ENCODE results near the gene NOS3. TPM values are rescaled to one million over a fixed set of nuclear protein-coding genes. Genes with fewer than 3 reads are reported as not detected.

NOS3 gene
- total RNA-seq, 2 donors from 2014 or later = 2.7 to 5.4 TPM

- ATAC-seq = peak; percentile 55
- intact Hi-C loops (cut with DNase I, micrococcal nuclease) = no loop called here
Measured at GRCh38 chr7:150992833-150993302, 2.1 kb downstream of the NOS3 start.

GRCh38 chr7:150993511-150993910 lies 2.7 kb downstream of the NOS3 start:
- no peak for ATAC-seq
- intact Hi-C loops (cut with DNase I, micrococcal nuclease) = no loop called here
- no peak for DNase-seq

More at GRCh38 chr7:150992833-150993302, 2.1 kb downstream of the NOS3 start:
- no peak for DNase-seq

- intact Hi-C loops (cut with DNase I, micrococcal nuclease) = no loop called here
- ATAC-seq = peak; percentile 58
Measured at GRCh38 chr7:150994141-150994837, 3.5 kb downstream of the NOS3 start.

GRCh38 chr7:150994838-150995510 lies 4.2 kb downstream of the NOS3 start:
- intact Hi-C loops (cut with DNase I, micrococcal nuclease) = no loop called here
- DNase-seq = no peak
- no peak for ATAC-seq

More at GRCh38 chr7:150994141-150994837, 3.5 kb downstream of the NOS3 start:
- DNase-seq = no peak

- intact Hi-C loops (cut with DNase I, micrococcal nuclease) = no loop called here
- no peak for DNase-seq
Measured at GRCh38 chr7:150996376-150997074, 5.7 kb downstream of the NOS3 start.

DNA sequence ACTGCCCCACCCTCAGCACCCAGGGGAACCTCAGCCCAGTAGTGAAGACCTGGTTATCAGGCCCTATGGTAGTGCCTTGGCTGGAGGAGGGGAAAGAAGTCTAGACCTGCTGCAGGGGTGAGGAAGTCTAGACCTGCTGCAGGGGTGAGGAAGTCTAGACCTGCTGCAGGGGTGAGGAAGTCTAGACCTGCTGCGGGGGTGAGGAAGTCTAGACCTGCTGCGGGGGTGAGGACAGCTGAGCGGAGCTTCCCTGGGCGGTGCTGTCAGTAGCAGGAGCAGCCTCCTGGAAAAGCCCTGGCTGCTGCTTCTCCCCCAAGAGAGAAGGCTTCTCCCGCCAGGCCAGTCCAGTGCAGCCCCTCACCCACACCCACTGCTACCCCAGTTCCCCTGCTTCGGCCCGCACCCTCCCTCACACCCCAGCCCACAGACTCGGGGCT lies 6.3 kb downstream of the NOS3 start:
- ATAC-seq = no peak
- intact Hi-C loops (cut with DNase I, micrococcal nuclease) = no loop called here
- no peak for DNase-seq

More at GRCh38 chr7:150996376-150997074, 5.7 kb downstream of the NOS3 start:
- no peak for ATAC-seq

- intact Hi-C loops (cut with DNase I, micrococcal nuclease) = no loop called here
- DNase-seq = no peak
- ATAC-seq = no peak
Measured at GRCh38 chr7:150997817-150998216, 7.0 kb downstream of the NOS3 start.

DNA sequence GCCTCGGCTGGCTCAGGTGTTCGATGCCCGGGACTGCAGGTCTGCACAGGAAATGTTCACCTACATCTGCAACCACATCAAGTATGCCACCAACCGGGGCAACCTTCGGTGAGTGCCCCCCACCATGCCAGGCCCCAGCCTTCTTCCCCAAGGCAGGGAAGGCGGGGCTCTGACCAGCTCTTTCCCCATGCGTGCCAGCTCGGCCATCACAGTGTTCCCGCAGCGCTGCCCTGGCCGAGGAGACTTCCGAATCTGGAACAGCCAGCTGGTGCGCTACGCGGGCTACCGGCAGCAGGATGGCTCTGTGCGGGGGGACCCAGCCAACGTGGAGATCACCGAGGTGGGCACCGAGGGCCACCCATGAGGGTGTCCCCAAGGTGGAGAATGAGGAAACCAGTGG lies 7.5 kb downstream of the NOS3 start:
- no peak for DNase-seq
- no peak for ATAC-seq
- intact Hi-C loops (cut with DNase I, micrococcal nuclease) = no loop called here

DNA sequence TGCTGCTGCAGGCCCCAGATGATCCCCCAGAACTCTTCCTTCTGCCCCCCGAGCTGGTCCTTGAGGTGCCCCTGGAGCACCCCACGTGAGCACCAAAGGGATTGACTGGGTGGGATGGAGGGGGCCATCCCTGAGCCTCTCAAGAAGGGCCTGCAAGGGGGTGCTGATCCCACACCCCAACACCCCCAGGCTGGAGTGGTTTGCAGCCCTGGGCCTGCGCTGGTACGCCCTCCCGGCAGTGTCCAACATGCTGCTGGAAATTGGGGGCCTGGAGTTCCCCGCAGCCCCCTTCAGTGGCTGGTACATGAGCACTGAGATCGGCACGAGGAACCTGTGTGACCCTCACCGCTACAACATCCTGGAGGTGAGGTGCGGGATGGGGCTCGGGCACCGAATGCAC lies 8.2 kb downstream of the NOS3 start:
- DNase-seq (no peak), ATAC-seq (no peak)
- intact Hi-C loops (cut with DNase I, micrococcal nuclease) = no loop called here

DNA sequence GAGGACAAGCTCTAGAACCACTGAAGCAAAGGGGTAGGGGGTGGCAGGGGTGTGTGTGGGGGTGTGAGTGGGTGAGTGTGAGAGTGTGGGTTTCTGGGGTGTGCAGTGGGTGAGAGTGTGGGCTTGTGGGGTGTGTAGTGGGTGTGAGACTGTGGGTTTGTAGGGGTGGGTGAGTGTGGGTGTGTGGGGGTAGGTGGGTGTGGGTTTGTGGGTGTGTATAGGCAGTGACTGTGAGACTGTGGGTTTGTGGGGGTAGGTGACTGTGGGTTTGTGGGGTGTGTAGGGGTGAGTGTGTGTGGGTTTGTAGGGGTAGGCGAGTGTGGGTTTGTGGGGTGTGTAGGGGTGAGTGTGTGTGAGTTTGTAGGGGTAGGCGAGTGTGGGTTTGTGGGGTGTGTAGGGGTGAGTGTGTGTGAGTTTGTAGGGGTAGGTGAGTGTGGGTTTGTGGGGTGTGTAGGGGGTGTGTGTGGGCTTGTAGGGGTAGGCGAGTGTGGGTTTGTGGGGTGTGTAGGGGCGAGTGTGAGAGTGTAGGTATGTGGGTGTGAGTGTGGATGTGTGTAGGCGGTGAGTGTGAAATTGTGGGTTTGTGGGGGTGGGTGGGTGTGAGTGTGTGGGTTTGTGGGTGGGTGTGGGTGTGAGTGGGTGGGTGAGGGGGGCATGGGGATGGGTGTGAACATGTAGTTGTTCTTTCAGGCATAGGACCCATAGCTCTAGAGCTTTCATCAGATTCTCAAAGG lies 8.8 kb downstream of the NOS3 start:
- no peak for DNase-seq
- no peak for ATAC-seq
- intact Hi-C loops (cut with DNase I, micrococcal nuclease) = no loop called here

DNA sequence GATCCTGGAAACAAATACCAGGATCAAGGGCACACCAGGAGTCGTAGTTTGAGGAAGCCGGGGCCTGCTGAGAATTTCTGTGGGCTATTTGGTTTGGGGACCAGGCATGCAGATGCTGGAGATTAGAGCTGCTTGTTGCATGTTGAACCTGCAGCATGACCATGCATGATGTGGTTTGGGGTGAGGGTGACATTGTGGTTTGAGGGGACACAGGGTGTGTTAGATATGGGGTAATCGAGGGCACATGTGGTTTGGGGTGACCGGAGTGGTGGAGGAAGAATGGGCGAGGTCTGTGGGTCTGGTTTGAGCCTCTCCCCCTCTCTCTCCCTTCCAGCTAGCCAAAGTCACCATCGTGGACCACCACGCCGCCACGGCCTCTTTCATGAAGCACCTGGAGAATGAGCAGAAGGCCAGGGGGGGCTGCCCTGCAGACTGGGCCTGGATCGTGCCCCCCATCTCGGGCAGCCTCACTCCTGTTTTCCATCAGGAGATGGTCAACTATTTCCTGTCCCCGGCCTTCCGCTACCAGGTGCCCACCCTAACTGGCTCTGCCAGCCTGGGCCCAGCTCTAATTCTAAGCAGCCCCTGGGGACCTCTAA lies 10.2 kb downstream of the NOS3 start:
- no peak for ATAC-seq
- intact Hi-C loops (cut with DNase I, micrococcal nuclease) = no loop called here

GRCh38 chr7:151001546-151001945 lies 10.7 kb downstream of the NOS3 start:
- ATAC-seq = no peak
- no peak for DNase-seq
- intact Hi-C loops (cut with DNase I, micrococcal nuclease) = no loop called here

More for the DNA sequence above, 10.2 kb downstream of the NOS3 start:
- no peak for DNase-seq

DNA sequence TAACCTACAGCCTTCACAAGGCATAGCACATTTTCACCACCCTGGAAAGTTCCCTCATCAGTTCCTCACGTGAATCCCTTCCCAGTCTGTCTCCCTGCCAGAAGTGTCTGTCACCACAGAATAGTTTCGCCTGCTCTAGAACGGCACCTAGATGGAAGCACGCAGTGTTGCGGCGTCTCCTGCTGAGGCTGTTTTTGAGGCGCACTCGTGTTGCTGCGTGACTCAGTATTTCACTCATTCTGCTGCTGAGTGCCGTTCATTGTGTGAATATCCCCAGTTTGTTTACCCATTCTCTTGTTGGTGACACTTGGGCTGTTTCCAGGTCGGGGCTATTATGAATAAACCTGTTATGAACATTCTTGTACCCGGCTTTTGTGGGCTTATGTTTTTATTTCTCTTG lies 12.8 kb downstream of the NOS3 start:
- DNase-seq = no peak
- intact Hi-C loops (cut with DNase I, micrococcal nuclease) = no loop called here
- peak; percentile 62 for ATAC-seq

DNA sequence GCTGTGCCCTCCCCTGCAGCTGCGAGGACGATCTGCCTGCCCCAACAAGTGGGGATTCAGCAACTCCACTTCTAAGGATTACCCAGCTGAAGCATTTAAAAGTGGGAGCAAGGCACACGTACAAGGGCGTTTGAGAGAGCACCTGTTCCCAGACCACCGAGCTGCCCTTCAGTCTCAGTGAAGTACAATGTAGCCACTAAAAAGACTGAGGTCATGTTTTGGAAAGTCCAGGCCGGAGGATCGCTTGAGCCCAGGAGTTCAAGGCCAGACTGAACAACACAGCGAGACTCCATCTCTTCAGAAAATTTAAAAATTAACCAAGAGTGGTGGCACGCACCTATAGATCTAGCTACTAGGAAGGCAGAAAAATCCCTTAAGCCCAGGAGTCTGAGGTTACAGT lies 14.7 kb downstream of the NOS3 start:
- no peak for ATAC-seq
- no peak for DNase-seq
- intact Hi-C loops (cut with DNase I, micrococcal nuclease) = no loop called here

DNA sequence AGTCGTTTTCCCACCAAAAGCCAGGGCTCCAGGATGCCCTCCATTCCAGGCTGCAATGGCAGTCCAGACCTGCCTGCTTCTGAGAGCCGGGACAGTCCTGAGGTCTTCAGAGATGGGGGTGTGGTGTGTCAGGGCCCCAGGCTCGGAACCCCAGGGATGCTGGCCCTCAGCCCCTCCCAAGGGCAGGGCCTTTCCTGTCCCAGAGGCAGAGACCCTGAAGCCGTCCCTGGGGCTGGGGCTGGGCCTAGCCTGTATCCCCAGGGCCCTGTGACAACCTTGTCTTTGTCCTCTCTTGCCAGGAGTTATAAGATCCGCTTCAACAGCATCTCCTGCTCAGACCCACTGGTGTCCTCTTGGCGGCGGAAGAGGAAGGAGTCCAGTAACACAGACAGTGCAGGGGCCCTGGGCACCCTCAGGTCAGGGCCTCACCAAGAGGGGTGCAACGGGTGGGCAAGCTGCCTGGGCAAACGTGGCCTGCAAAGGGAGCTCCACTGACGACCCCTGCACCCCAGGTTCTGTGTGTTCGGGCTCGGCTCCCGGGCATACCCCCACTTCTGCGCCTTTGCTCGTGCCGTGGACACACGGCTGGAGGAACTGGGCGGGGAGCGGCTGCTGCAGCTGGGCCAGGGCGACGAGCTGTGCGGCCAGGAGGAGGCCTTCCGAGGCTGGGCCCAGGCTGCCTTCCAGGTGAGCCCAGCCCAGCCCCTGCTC lies 15.9 kb downstream of the NOS3 start:
- DNase-seq (no peak), ATAC-seq (no peak)
- intact Hi-C loops (cut with DNase I, micrococcal nuclease) = no loop called here

DNA sequence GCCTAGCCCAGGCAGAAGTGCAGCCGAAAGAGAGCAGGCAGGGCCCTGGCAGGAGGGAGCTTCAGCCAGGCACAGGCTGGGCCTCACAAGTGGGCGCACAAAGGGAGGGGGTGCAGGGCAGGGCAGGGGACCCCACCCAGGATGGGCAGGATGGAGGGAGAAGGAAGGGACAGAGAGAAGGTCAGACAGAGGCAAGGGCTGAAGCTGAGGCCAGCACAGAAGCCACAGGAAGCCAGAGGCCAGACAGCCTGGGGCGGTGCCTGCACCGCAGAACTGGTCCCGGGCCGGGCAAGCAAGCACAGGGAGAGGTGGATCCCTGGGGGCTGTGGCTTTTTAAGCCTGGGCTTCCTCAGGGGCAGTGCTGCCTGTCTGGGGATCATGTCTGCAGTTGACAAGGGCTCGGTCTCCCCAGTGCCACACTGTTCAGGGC lies 16.7 kb downstream of the NOS3 start:
- intact Hi-C loops (cut with DNase I, micrococcal nuclease) = no loop called here
- DNase-seq (no peak), ATAC-seq (no peak)

- no peak for ATAC-seq
Measured at GRCh38 chr7:151008143-151008510, 17.3 kb downstream of the NOS3 start.

More at GRCh38 chr7:151008143-151008510, 17.3 kb downstream of the NOS3 start:
- DNase-seq = no peak
- intact Hi-C loops (cut with DNase I, micrococcal nuclease) = no loop called here

Measured in left colon (tissue), 2 donors.